ENCODE results near the gene PLAAT1. TPM values are rescaled to one million over a fixed set of nuclear protein-coding genes. Genes with fewer than 3 reads are reported as not detected.

PLAAT1 gene
- total RNA-seq, 6 experiments from 2014 or later, result 0.31 TPM; not detected in 5

GRCh38 chr3:193243571-193243970 is 2.5 kb downstream of the PLAAT1 start:
- Histone ChIP-seq H3K27ac (no peak overlapping the region), H3K9me3 (no peaks in the 10 kb centered on the region), H3K36me3 (no peaks in the 10 kb centered on the region), H3K27me3 (no peaks in the 10 kb centered on the region), H3K4me1 (peaks cover 0 to 6% (median 0%) of the 10 kb centered on the region in 4 donors), H3K4me3 (no peak overlapping the region)
- TF ChIP-seq POLR2A (IDR thresholded peaks at IDR 0.05), result no peak
- TF ChIP-seq, protein P1, sequence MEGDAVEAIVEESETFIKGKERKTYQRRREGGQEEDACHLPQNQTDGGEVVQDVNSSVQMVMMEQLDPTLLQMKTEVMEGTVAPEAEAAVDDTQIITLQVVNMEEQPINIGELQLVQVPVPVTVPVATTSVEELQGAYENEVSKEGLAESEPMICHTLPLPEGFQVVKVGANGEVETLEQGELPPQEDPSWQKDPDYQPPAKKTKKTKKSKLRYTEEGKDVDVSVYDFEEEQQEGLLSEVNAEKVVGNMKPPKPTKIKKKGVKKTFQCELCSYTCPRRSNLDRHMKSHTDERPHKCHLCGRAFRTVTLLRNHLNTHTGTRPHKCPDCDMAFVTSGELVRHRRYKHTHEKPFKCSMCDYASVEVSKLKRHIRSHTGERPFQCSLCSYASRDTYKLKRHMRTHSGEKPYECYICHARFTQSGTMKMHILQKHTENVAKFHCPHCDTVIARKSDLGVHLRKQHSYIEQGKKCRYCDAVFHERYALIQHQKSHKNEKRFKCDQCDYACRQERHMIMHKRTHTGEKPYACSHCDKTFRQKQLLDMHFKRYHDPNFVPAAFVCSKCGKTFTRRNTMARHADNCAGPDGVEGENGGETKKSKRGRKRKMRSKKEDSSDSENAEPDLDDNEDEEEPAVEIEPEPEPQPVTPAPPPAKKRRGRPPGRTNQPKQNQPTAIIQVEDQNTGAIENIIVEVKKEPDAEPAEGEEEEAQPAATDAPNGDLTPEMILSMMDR (IDR thresholded peaks at IDR 0.05), result no peak
- DNase-seq (no peak), ATAC-seq (no peak)
- intact Hi-C loops (cut with DNase I), result no loop called here
- 67% methylated on average over 3 of the region's 3 CpGs for WGBS (ENCODE audit: insufficient coverage, low coverage, low lambda C conversion rate, missing lambda C conversion rate)

- Histone ChIP-seq H3K27ac (no peak overlapping the region), H3K27me3 (no peaks in the 10 kb centered on the region), H3K9me3 (peaks cover 0 to 3% (median 0%) of the 10 kb centered on the region in 4 donors), H3K4me1 (no peaks in the 10 kb centered on the region), H3K4me3 (no peak overlapping the region), H3K36me3 (no peaks in the 10 kb centered on the region)
- ATAC-seq (no peak), DNase-seq (no peak)
- intact Hi-C loops (cut with DNase I), result no loop called here
- 82% methylated on average over 2 of the region's 2 CpGs for WGBS (ENCODE audit: insufficient coverage, low coverage, low lambda C conversion rate, missing lambda C conversion rate)
- no peak for TF ChIP-seq POLR2A (IDR thresholded peaks at IDR 0.05)
- TF ChIP-seq, protein P1 (IDR thresholded peaks at IDR 0.05), result no peak
Measured at GRCh38 chr3:193248848-193249468, 7.9 kb downstream of the PLAAT1 start.

GRCh38 chr3:193250492-193250891 is 9.5 kb downstream of the PLAAT1 start:
- ATAC-seq, result no peak
- WGBS (ENCODE audit: insufficient coverage, low coverage, low lambda C conversion rate, missing lambda C conversion rate), result 62% methylated on average over 3 of the region's 4 CpGs
- Histone ChIP-seq H3K4me3 (no peak overlapping the region), H3K27me3 (no peaks in the 10 kb centered on the region), H3K9me3 (peaks cover 0 to 3% (median 0%) of the 10 kb centered on the region in 4 donors), H3K27ac (no peak overlapping the region), H3K4me1 (no peaks in the 10 kb centered on the region), H3K36me3 (no peaks in the 10 kb centered on the region)
- TF ChIP-seq, protein P1 (IDR thresholded peaks at IDR 0.05), result no peak
- TF ChIP-seq POLR2A (IDR thresholded peaks at IDR 0.05), result no peak
- DNase-seq, result no peak
- intact Hi-C loops (cut with DNase I), result no loop called here

DNA sequence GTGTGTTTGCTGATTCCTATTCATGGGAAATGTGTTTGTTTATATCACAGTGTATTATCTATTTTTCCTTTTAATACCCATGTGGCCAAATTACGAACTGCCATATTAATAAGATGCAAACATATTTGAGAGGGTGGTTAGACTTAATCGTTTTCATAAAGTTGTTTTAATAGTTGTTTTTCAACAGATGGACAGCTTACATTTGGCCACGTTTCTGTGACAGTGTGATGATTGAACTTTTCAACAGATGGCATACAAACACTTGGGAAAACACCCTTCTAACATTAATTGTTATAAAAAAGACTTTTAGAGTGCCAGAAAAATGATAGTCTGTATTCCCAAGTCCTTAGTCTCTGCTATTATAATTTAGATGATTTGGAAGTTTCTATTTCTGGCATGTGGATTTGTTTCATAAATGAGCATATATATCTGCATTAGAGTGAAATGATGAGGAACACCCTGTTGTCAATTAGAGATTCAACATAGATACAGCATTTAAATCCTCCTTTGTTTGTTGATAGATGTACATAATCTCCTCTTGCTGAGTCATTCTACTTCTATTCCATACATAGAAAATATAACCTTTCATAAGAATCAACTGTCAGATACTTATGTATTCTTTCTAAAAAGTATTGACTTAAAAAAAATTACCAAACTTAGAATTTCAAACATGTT is 13.1 kb downstream of the PLAAT1 start:
- Histone ChIP-seq H3K27ac (no peak overlapping the region), H3K9me3 (peaks cover 0 to 3% (median 0%) of the 10 kb centered on the region in 4 donors), H3K36me3 (no peaks in the 10 kb centered on the region), H3K27me3 (no peaks in the 10 kb centered on the region), H3K4me3 (no peak overlapping the region), H3K4me1 (no peaks in the 10 kb centered on the region)
- no peak for ATAC-seq
- TF ChIP-seq POLR2A (IDR thresholded peaks at IDR 0.05), result no peak
- TF ChIP-seq, protein P1 (IDR thresholded peaks at IDR 0.05), result no peak
- intact Hi-C loops (cut with DNase I), result no loop called here
- 22% methylated on average over 3 of the region's 3 CpGs for WGBS (ENCODE audit: insufficient coverage, low coverage, low lambda C conversion rate, missing lambda C conversion rate)
- no peak for DNase-seq

All from right lobe of liver (tissue), 6 donors.